ENCODE results near the gene CNOT4. TPM values are rescaled to one million over a fixed set of nuclear protein-coding genes. Genes with fewer than 3 reads are reported as not detected.
"Not testable (repeated sequence)": the region's sequence is repeated elsewhere in the genome, so short reads cannot be mapped to it uniquely, and the experiment has no call there.

The CNOT4 gene
- polyA plus RNA-seq, 2 of the 4 experiments (the other 2 are of a cell fraction) = 10.0 to 16.4 TPM

DNA sequence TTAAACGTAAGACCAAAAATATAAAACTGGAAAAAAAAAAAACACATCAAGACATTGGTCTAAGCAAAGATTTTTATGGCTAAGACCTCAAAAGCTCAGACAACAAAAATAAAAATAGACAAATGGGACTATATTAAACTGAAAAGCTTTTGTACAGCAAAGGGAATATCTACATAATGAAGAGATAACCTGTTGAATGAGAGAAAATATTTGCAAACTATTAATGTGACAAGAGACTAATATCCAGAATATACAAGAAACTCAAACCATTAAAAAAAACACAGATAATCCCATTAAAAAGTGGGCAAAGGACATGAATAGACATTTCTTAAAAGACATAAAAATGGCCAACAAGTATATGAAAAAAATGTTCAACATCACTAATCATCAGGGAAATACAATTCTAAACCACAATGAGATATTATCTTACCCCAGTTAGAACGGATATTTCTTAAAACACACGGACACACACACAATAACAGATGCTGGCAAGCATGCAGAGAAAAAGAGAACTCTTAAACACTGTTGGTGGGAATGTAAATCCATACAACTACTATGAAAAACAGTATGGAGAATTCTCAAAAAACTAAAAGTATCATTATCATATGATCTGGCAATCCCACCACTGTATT lies 28.8 kb downstream of the CNOT4 start:
- no peak for DNase-seq (ENCODE audit: low read depth in 1 of 2, low spot score in 1 of 2)

DNA sequence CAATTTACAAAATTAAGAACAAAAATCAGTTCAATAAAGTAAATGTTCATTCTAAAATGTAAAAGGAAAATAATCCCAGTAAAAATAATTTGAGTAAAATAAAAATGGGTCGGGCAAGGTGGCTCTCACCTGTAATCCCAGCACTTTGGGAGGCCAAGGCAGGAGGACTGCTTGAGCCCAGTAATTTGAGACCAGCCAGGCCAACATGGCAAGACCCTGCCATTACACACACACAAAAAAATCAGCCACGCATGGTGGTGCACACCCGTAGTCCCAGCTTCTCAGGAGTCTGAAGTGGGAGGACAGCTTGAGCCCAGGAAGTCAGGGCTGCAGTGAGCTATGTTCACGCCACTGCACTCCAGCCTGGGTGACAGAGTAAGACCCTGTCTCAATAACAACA lies 34.4 kb downstream of the CNOT4 start:
- 89% methylated on average over 4 of the region's 4 CpGs for WGBS (ENCODE audit: missing lambda C conversion rate)
- POLR2A ChIA-PET = no interaction called here

More for the DNA sequence above, 28.8 kb downstream of the CNOT4 start:
- TF ChIP-seq, protein P1, sequence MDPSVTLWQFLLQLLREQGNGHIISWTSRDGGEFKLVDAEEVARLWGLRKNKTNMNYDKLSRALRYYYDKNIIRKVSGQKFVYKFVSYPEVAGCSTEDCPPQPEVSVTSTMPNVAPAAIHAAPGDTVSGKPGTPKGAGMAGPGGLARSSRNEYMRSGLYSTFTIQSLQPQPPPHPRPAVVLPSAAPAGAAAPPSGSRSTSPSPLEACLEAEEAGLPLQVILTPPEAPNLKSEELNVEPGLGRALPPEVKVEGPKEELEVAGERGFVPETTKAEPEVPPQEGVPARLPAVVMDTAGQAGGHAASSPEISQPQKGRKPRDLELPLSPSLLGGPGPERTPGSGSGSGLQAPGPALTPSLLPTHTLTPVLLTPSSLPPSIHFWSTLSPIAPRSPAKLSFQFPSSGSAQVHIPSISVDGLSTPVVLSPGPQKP (IDR thresholded peaks at IDR 0.05; ENCODE audit: low read depth, low read length) = no peak
- no peak for TF ChIP-seq ESRRA (IDR thresholded peaks at IDR 0.05; ENCODE audit: borderline replicate concordance, low read length)
- no peak for TF ChIP-seq PHF8 (IDR thresholded peaks at IDR 0.05; ENCODE audit: borderline replicate concordance, low read depth)
- TF ChIP-seq SREBF2 (IDR thresholded peaks at IDR 0.05) = no peak
- TF ChIP-seq ZNF302 (CRISPR knock-in tag; IDR thresholded peaks at IDR 0.05) = no peak
- TF ChIP-seq KDM5A (IDR thresholded peaks at IDR 0.05) = no peak
- TF ChIP-seq EHF (CRISPR knock-in tag; IDR thresholded peaks at IDR 0.05) = no peak
- Histone ChIP-seq H3K9me3 (no peaks in the 10 kb centered on the region), H3K4me1 (peaks cover 8% of the 10 kb centered on the region; the same call in 2 of the 3 replicates), H3K27ac (no peak overlapping the region), H3K4me3 (no peak overlapping the region), H3K4me2 (no peak overlapping the region)
- FAIRE-seq (no peak), ATAC-seq (no peak)
- ChIA-PET CTCF (no interaction called here), POLR2A (no interaction called here)
- 83% methylated on average over 3 of the region's 3 CpGs for WGBS (ENCODE audit: missing lambda C conversion rate)

DNA sequence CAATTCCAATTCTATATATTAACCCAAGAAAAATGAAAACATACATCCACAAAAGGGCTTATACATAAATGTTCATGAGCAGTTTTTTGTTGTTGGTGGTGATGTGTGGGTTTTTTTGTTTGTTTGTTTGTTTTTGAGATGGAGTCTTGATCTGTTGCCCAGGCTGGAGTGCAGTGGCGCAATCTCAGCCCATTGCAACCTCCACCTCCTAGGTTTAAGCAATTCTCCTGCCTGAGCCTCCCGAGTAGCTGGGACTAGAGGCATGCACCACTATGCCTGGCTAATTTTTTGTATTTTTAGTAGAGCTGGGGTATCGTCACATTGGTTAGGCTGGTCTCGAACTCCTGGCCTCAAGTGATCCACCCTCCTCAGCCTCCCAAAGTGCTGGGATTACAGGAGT lies 40.2 kb downstream of the CNOT4 start:
- FAIRE-seq; H3K27ac ChIP-seq; H3K4me3 ChIP-seq; H3K4me2 ChIP-seq; POLR2A ChIA-PET; DNase-seq (ENCODE audit: low read depth in 1 of 2, low spot score in 1 of 2); H3K9me3 ChIP-seq; ATAC-seq: not testable (repeated sequence)
- TF ChIP-seq CEBPB (IDR thresholded peaks at IDR 0.05) = 0 out of 4 replicates have a peak, but pooled peaks of 1 of the 2 experiments have one; percentile 37
- 88% methylated on average over 4 of the region's 4 CpGs for WGBS (ENCODE audit: missing lambda C conversion rate)
- CTCF ChIA-PET = interaction anchor here (0.7 to 1.1 kb wide), 2 partner anchors 15 to 16 kb away, joined by 3 to 4 read pairs; no protein-coding TSS in a partner anchor
- H3K4me1 ChIP-seq = peaks cover 17% of the 10 kb centered on the region

More for the DNA sequence above, 34.4 kb downstream of the CNOT4 start:
- FAIRE-seq = no peak
- no peak overlapping the region for H3K27ac ChIP-seq
- no peak overlapping the region for H3K4me2 ChIP-seq
- DNase-seq (ENCODE audit: low read depth in 1 of 2, low spot score in 1 of 2) = no peak
- H3K9me3 ChIP-seq = no peaks in the 10 kb centered on the region
- no peak for ATAC-seq
- TF ChIP-seq NFE2L2 (conservative IDR thresholded peaks at IDR 0.05; ENCODE audit: low read length) = no peak
- TF ChIP-seq MYC (IDR thresholded peaks at IDR 0.05; ENCODE audit: borderline replicate concordance, low read length) = no peak
- no peak for TF ChIP-seq PHF8 (IDR thresholded peaks at IDR 0.05; ENCODE audit: borderline replicate concordance, low read depth)
- no peak for TF ChIP-seq TFCP2L1 (CRISPR knock-in tag; IDR thresholded peaks at IDR 0.05)
- TF ChIP-seq RFX5 (IDR thresholded peaks at IDR 0.05) = no peak
- TF ChIP-seq RAD21 (conservative IDR thresholded peaks at IDR 0.05 in 1 of 2, IDR thresholded peaks at IDR 0.05 in 1 of 2) = no peak
- TF ChIP-seq GATA3 (IDR thresholded peaks at IDR 0.05; ENCODE audit: borderline replicate concordance) = no peak
- TF ChIP-seq ZFP36 (IDR thresholded peaks at IDR 0.05; ENCODE audit: borderline replicate concordance, partially characterized antibody) = no peak
- TF ChIP-seq KDM5A (IDR thresholded peaks at IDR 0.05) = no peak
- no peak for TF ChIP-seq JUNB (IDR thresholded peaks at IDR 0.05)
- TF ChIP-seq ZNF302 (CRISPR knock-in tag; IDR thresholded peaks at IDR 0.05) = no peak
- TF ChIP-seq, protein P2, sequence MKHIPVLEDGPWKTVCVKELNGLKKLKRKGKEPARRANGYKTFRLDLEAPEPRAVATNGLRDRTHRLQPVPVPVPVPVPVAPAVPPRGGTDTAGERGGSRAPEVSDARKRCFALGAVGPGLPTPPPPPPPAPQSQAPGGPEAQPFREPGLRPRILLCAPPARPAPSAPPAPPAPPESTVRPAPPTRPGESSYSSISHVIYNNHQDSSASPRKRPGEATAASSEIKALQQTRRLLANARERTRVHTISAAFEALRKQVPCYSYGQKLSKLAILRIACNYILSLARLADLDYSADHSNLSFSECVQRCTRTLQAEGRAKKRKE (CRISPR knock-in tag; IDR thresholded peaks at IDR 0.05; ENCODE audit: low read depth) = no peak
- TF ChIP-seq HDAC2 (IDR thresholded peaks at IDR 0.05) = no peak
- TF ChIP-seq, protein P3, sequence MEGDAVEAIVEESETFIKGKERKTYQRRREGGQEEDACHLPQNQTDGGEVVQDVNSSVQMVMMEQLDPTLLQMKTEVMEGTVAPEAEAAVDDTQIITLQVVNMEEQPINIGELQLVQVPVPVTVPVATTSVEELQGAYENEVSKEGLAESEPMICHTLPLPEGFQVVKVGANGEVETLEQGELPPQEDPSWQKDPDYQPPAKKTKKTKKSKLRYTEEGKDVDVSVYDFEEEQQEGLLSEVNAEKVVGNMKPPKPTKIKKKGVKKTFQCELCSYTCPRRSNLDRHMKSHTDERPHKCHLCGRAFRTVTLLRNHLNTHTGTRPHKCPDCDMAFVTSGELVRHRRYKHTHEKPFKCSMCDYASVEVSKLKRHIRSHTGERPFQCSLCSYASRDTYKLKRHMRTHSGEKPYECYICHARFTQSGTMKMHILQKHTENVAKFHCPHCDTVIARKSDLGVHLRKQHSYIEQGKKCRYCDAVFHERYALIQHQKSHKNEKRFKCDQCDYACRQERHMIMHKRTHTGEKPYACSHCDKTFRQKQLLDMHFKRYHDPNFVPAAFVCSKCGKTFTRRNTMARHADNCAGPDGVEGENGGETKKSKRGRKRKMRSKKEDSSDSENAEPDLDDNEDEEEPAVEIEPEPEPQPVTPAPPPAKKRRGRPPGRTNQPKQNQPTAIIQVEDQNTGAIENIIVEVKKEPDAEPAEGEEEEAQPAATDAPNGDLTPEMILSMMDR (IDR thresholded peaks at IDR 0.05) = no peak
- no peak for TF ChIP-seq ZSCAN20 (CRISPR knock-in tag; IDR thresholded peaks at IDR 0.05)
- no peak for TF ChIP-seq TP53 (CRISPR knock-in tag; IDR thresholded peaks at IDR 0.05)
- no peak for TF ChIP-seq SMC3 (IDR thresholded peaks at IDR 0.05)
- no peak for TF ChIP-seq CBX2 (IDR thresholded peaks at IDR 0.05; ENCODE audit: borderline replicate concordance, low read depth)
- TF ChIP-seq CBX8 (IDR thresholded peaks at IDR 0.05) = no peak
- no peak overlapping the region for H3K4me3 ChIP-seq
- H3K4me1 ChIP-seq = peaks cover 5% of the 10 kb centered on the region; the same call in 1 of the 3 replicates
- CTCF ChIA-PET = interaction anchor here (0.9 kb wide), 1 partner anchor 21 kb away, joined by 3 read pairs; no protein-coding TSS in a partner anchor
